ENCODE data around the gene ASXL2.
"Not testable (repeated sequence)": the region's sequence is repeated elsewhere in the genome, so short reads cannot be mapped to it uniquely, and the experiment has no call there.

The ASXL2 gene

DNA sequence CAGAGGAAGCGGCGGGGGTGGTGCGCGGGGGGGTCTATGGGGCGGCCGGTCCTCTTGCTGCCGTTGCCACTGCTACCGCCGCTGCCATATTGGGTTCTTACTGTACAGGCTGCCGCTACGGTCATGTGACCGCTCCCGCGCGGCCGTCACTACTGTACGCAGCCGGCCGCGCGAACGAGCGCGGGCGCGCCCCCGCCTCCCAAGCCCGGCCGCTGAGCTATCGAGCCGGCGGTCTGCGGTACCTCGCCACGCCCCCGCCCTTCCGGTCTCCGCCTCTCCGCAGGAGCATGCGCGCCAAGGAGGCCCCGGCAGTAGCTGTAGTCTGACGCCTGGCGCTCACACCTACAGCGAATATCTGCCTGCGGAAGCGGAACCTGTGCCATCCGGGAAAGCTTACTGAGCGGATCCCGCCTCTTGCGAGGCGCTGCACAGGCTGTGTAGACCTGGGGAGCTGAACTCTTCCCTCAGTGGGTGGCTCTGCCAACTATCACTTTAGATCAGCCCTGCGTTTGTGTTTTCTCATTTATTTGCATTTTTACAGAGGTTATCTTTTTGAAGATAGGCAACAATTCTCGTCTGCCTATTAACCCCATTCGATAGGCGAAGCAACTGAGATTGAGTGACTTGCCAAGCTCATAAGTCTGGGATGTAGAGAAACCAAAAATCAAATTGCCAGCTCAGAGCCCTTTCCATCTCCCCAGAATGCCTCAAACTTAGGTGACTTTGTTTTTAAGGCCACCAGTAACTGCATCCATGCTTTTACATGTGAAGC lies at the start of gene ASXL2:
ASXL2 (minus strand) TSS at position 127 of the 772 bp plus-strand sequence. CDS start 265 bp downstream, outside the sequence.
- DNase-seq: peak; percentile 84

GRCh38 chr2:25926984-25927756 lies 48.9 kb upstream of the ASXL2 start:
- DNase-seq: no peak

DNA sequence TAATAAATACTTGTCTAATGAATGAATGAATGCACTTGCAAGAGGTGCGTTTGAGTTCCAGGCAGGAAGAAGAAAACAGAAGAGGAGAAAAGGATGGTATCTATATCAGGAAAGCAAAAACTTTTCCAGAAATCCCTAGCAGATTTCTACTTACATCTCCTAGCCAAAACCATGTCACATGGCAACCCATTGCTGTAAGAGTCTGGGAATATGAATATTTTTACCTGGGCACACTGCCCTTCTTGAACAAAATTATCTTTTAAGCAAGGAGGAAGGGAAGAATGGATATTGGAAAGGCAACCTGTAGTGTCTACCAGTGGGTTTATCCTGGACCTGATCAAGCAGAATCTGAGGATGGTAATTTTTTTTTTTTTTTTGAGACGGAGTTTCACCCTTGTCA lies 44.2 kb upstream of the ASXL2 start:
- DNase-seq: no peak

DNA sequence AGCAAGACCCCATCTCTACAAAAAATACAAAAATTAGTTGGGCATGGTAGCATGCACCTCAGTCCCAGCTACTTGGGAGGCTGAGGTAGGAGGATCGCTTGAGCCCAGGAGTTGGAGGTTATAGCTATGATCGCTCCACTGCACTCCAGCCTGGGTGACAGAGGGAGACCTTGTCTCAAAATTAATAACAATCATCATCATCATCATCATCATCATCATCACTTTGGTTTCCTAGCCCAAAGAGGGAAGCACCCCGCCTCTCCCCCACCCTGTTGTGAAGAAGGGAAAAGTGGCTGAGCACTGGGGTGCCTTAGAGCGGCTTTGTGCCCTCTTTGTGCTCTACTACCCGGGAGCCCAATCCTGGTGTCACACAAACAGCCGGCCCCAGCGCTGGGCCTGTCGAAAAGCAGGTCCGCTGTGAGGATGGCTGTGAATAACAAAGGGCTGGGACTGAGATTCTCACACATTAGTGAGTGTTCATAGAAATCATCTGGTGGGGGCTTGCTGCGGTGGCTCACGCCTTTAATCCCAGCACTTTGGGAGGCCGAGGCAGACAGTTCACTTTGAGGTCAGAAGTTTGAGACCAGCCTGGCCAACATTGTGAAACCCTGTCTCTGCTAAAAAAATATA lies 42.6 kb upstream of the ASXL2 start:
- no peak for DNase-seq

GRCh38 chr2:25920336-25920735 lies 42.0 kb upstream of the ASXL2 start:
- no peak for DNase-seq

- DNase-seq: no peak
These were observed 39.5 kb upstream of the ASXL2 start for GRCh38 chr2:25917832-25918231.

DNA sequence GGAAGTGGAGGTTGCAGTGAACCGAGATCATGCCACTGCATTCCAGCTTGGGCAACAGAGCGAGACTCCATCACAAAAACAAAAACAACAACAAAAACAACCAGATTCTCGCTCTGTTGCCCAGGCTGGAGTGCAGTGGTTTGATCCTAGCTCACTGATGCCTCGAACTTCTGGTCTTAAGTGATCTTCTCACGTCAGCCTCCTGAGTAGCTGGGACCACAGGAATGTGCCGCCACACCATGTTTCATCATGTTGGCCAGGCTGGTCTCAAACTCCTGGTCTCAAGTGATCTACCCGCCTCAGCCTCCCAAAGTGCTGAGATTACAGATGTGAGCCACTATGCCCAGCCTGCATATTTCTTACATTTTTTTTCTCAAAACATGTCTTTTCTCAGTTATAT lies 39.1 kb upstream of the ASXL2 start:
- DNase-seq: not testable (repeated sequence)

DNA sequence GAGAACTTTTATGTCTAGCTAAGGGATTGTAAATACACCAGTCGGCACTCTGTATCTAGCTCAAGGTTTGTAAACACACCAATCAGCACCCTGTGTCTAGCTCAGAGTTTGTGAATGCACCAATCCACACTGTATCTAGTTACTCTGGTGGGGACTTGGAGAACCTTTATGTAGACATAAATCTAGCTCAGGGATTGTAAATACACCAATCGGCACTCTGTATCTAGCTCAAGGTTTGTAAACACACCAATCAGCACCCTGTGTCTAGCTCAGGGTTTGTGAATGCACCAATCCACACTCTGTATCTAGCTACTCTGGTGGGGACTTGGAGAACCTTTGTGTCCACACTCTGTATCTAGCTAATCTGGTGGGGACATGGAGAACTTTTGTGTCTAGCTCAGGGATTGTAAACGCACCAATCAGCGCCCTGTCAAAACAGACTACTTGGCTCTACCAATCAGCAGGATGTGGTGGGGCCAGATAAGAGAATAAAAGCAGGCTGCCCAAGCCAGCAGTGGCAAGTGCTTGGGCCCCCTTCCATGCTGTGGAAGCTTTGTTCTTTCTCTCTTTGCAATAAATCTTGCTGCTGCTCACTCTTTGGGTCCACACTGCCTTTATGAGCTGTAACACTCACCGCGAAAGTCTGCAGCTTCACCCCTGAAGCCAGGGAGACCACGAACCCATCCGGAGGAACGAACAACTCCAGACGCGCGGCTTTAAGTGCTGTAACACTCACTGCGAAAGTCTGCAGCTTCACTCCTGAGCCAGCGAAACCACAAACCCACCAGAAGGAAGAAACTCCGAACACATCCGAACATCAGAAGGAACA lies 37.9 kb upstream of the ASXL2 start:
- DNase-seq: not testable (repeated sequence)

DNA sequence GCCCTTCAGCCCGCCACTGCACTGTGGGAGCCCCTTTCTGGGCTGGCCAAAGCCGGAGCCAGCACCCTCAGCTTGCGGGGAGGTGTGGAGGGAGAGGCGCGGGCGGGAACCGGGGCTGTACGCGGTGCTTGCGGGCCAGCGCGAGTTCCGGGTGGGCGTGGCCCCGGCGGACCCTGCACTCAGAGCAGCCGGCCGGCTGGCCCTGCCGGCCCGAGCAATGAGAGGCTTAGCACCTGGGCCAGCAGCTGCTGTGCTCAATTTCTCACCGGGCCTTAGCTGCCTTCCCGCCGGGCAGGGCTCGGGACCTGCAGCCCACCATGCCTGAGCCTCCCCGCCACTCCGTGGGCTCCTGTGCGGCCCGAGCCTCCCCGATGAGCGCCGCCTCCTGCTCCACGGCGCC lies 37.1 kb upstream of the ASXL2 start:
- not testable (repeated sequence) for DNase-seq

DNA sequence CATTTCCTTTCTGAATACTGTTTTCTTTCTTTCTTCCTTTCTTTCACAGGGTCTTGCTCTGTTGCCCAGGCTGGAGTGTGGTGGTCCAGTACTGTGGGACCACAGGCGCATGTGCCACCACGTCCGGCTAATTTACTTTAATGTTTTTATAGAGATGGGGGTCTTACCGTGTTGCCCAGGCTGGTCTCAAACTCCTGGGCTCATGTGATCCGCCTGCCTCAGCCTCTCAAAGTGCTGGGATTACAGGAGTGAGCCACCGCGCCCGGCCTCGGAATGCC lies 35.3 kb upstream of the ASXL2 start:
- DNase-seq: not testable (repeated sequence)

GRCh38 chr2:25912851-25913695 lies 34.8 kb upstream of the ASXL2 start:
- DNase-seq: no peak

DNA sequence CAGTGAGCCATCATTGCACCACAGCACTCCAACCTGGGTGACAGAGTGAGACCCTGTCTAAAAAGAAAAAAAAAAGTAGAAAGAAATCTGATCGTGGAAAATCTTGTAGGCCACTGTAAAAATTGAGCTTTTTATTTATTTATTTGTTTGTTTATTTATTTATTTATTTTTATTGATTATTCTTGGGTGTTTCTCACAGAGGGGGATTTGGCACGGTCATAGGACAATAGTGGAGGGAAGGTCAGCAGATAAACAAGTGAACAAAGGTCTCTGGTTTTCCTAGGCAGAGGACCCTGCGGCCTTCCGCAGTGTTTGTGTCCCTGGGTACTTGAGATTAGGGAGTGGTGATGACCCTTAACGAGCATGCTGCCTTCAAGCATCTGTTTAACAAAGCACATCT lies 31.3 kb upstream of the ASXL2 start:
- not testable (repeated sequence) for DNase-seq

DNA sequence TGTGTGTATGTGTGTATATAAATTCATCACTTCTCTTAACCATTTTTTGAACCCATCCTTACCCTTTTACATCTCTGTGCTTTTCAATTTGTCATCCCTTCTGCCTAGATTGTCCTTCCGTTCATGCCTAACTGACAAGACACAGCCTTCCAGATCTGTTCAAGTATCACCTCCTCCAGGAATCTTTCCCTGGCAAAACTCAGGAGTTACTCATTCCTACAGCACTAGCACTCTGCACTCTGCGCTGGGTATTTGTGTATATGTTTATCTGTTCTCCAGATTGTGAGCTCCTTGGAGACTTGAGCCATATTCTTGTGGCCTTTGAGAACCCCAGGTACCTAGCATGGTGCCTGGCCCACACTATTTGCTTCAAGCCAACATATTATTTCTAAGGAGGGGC lies 26.8 kb upstream of the ASXL2 start:
- no peak for DNase-seq

DNA sequence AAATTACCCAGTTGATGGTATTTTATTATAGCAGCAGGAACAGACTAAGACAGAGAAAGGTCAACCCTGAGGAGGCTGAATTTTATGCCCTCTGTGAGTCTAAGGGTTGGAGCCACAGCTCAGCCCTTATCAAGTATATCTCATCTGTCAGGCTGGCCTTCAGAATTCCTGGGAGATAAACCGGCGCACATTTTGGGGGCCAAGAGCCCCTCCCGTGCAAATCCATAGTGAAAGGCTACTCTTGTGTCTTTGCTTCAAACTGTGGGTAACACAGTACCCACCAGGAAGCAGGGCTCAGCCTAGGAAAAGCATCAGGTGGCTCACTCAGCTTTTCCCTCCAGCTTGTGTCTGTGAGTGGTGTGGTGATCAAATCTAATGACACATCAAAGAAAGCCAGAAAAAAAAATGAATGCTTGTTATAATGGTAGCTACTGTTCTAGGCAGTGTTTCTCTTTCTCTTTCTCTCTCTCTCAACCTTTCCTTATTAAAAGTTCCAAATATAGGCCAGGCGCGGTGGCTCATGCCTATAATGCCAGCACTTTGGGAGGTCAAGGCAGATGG lies 25.0 kb upstream of the ASXL2 start:
- no peak for DNase-seq

DNA sequence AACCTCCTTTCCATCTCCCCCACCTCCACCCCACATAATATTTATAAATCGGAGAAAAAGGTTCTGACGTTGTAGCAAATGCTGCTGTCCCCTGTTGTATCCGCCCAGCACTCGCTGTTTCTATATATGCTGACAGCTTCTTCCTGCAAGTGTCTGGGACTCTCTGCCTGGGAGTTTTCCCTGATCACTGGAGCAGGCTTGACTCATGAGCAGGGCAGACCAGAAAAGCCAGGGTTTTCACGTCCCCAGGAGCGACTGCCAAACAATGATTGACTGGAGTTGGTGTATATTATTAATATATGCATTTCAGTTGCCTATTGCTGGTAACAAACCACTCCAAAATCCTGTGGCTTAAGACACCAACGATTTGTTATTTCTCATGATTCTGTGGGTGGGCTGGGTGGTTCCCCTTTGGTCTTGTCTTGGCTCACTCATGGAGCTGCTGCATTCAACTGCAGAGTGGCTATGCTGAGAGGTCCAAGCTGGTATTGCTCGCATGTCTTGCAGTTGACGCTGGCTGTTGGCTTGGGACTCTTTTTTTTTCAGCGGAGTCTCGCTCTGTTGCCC lies 21.2 kb upstream of the ASXL2 start:
- no peak for DNase-seq

DNA sequence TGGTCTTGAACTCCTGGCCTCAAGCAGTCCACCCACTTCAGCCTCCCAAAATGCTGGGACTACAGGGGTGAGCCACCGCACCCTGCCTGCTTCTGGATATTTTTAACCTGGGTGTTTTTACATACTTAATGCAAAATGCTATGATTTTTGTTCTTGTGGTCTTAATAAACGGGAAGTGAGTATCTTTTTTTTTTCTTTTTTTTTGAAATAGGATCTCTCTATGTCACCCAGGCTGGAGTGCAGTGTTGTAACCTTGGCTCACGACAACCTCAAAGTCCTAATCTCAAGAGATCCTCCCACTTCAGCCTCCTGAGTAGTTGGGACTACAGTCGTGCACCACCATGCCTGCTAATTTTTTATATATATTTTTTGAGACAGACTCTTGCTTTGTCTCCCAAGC lies 19.2 kb upstream of the ASXL2 start:
- no peak for DNase-seq

- DNase-seq: not testable (repeated sequence)
These were observed 18.0 kb upstream of the ASXL2 start for GRCh38 chr2:25896308-25896707.

DNA sequence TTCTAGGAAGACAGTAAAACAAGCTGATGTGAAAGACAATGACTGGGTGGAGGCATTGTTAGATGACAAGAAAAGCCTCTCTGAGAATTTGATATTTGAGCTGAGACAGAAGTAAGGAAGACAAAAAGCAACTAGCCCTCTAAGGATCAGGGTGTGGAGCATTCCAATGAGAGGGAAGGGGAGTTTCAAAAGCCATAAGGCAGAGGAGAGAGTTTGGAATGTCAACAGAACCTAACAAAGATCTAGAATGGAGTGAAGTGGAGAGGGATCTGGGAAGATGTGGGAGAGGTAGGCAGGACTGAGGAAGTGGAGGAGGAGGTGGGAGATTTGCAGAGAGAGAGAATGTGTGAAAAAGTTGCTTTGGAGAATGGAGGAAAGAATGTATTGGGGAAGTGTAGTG lies 17.3 kb upstream of the ASXL2 start:
- DNase-seq: no peak

GRCh38 chr2:25895018-25895417 lies 16.7 kb upstream of the ASXL2 start:
- DNase-seq: no peak

GRCh38 chr2:25894135-25894830 lies 16.0 kb upstream of the ASXL2 start:
- DNase-seq: peak; percentile 51

DNA sequence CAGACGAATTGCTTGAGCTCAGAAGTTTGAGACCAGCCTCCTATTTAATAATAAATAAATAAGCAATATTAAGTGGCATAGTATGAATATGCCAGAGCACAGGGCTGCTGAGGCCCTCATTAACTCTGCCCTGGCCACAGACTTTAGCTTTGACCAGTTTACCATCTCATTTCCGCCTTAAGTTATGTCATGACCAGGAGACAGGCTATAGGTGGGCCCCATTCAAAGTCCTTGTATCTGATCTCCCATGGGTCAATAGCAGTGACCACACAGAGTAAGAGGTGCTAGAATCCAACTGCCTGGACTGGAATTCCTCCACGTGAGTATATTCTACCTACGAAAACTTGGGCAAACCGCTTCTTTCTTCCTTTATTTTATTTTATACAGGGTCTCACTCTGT lies 13.4 kb upstream of the ASXL2 start:
- no peak for DNase-seq
